Right renal cortex interstitium (tissue), 3 donors: ENCODE data around the gene KIFC1. TPM values are rescaled to one million over a fixed set of nuclear protein-coding genes. Genes with fewer than 3 reads are reported as not detected.

Experiments used
- polyA plus RNA-seq, 3 donors: library from polyadenylated mRNA; unstranded; fragments of 120-200 nt; gene quantifications; one replicate each; pipeline ENCODE4 v1.2.1, GENCODE V29; 2013; ENCODE audit not compliant: insufficient read length in 3 of 3

Gene KIFC1
- polyA plus RNA-seq, 3 donors, result 34.2 to 43.3 (median 41.2) TPM

Other genes starting within 250 kb of the KIFC1 start
- 1 to 10 TPM; 3.8 to 4.9 (median 3.8) TPM for gene COL11A2, start 199.4 kb upstream of the KIFC1 start, polyA plus RNA-seq
- gene RXRB, start 191.2 kb upstream of the KIFC1 start, polyA plus RNA-seq, result 10 to 100 TPM; 48.7 to 51.7 (median 49.3) TPM
- 100 to 1,000 TPM; 121 to 131 (median 127) TPM for gene SLC39A7, start 191.0 kb upstream of the KIFC1 start, polyA plus RNA-seq
- gene HSD17B8, start 187.2 kb upstream of the KIFC1 start, polyA plus RNA-seq, result 10 to 100 TPM; 22.8 to 29.1 (median 23.5) TPM
- 10 to 100 TPM; 52.5 to 55.4 (median 53.8) TPM for gene RING1, start 183.3 kb upstream of the KIFC1 start, polyA plus RNA-seq
- 10 to 100 TPM; 58.1 to 82.9 (median 75.3) TPM for gene VPS52, start 119.9 kb upstream of the KIFC1 start, polyA plus RNA-seq
- gene RPS18, start 119.7 kb upstream of the KIFC1 start, polyA plus RNA-seq, result 1,000 to 10,000 TPM; 3,550 to 3,817 (median 3,658) TPM
- 1 to 10 TPM; 3.4 to 4.1 (median 4.0) TPM for gene B3GALT4, start 114.7 kb upstream of the KIFC1 start, polyA plus RNA-seq
- gene WDR46, start 102.6 kb upstream of the KIFC1 start, polyA plus RNA-seq, result 10 to 100 TPM; 60.3 to 63.4 (median 60.7) TPM
- gene PFDN6, start 102.2 kb upstream of the KIFC1 start, polyA plus RNA-seq, result 10 to 100 TPM; 78.6 to 83.4 (median 79.5) TPM
- gene RGL2, start 92.9 kb upstream of the KIFC1 start, polyA plus RNA-seq, result 10 to 100 TPM; 90.8 to 95.5 (median 95.4) TPM
- gene TAPBP, start 77.7 kb upstream of the KIFC1 start, polyA plus RNA-seq, result 10 to 100 TPM; 29.9 to 32.4 (median 31.7) TPM
- 10 to 100 TPM; 23.6 to 25.4 (median 23.8) TPM for gene ZBTB22, start 74.1 kb upstream of the KIFC1 start, polyA plus RNA-seq
- gene DAXX, start 68.9 kb upstream of the KIFC1 start, polyA plus RNA-seq, result 10 to 100 TPM; 65.4 to 67.2 (median 66.5) TPM
- gene PHF1, start 19.2 kb downstream of the KIFC1 start, polyA plus RNA-seq, result 10 to 100 TPM; 60.3 to 65.1 (median 62.1) TPM
- gene CUTA, start 26.3 kb downstream of the KIFC1 start, polyA plus RNA-seq, result 100 to 1,000 TPM; 213 to 246 (median 227) TPM
- 10 to 100 TPM; 22.1 to 27.2 (median 24.0) TPM for gene SYNGAP1, start 28.2 kb downstream of the KIFC1 start, polyA plus RNA-seq
- gene ZBTB9, start 62.8 kb downstream of the KIFC1 start, polyA plus RNA-seq, result 10 to 100 TPM; 16.3 to 17.9 (median 16.7) TPM
- 10 to 100 TPM; 22.0 to 24.4 (median 23.7) TPM for gene BAK1, start 188.5 kb downstream of the KIFC1 start, polyA plus RNA-seq
- gene ITPR3, start 229.5 kb downstream of the KIFC1 start, polyA plus RNA-seq, result 1 to 10 TPM; 7.5 to 8.1 (median 7.6) TPM